GM12878 (cell line): ENCODE data around the gene SMTNL2.

Experiments used
- CHD4 ChIP-seq: fragments of 200-600 bp; sonication (generic); IDR thresholded peaks from 2 replicates; pipeline ENCODE4 v1.6.1; 2016; ENCODE audit warnings: mild to moderate bottlenecking
- CTCF ChIP-seq, 3 experiments: IDR thresholded peaks in 2 of 3; conservative IDR thresholded peaks in 1 of 3; 2 replicates each; pipeline ENCODE4 v1.5.1; 2011; ENCODE audit warnings: low read depth in 3 of 3, low read length in 3 of 3, mild to moderate bottlenecking in 3 of 3, control low read depth in 2 of 3, moderate library complexity in 2 of 3, inconsistent platforms in 1 of 3, mixed read lengths in 1 of 3; ENCODE audit not compliant: control insufficient read depth in 2 of 3, insufficient read depth in 1 of 3; ENCODE audit errors: extremely low read depth in 1 of 3
- EP300 ChIP-seq, 2 experiments: fragments of 150-350 bp in 1 of 2; IDR thresholded peaks; 2 replicates each; pipeline ENCODE4 v1.6.1; 2011 to 2012; ENCODE audit warnings: low read depth in 2 of 2, low read length in 2 of 2, borderline replicate concordance in 1 of 2, improper control_type of control experiment in 1 of 2, inconsistent platforms in 1 of 2; ENCODE audit not compliant: control insufficient read depth in 1 of 2
- MEF2A ChIP-seq: IDR thresholded peaks from 2 replicates; pipeline ENCODE4 v1.6.1; 2011; ENCODE audit warnings: low read depth, mild to moderate bottlenecking, low read length, moderate library complexity; ENCODE audit not compliant: insufficient read depth
- PAX5 ChIP-seq: IDR thresholded peaks from 2 replicates; pipeline ENCODE4 v1.6.1; 2011; ENCODE audit warnings: low read depth, low read length, borderline replicate concordance
- SIN3A ChIP-seq: IDR thresholded peaks from 2 replicates; pipeline ENCODE4 v1.6.1; 2012; ENCODE audit warnings: low read depth, low read length, improper control_type of control experiment
- SIX5 ChIP-seq: IDR thresholded peaks from 2 replicates; pipeline ENCODE4 v1.6.1; 2011; ENCODE audit warnings: mild to moderate bottlenecking, low read depth, low read length, moderate library complexity; ENCODE audit not compliant: severe bottlenecking
- SMAD1 ChIP-seq: fragments of 450-650 bp; IDR thresholded peaks from 2 replicates; pipeline ENCODE4 v1.6.1; 2018; ENCODE audit warnings: mild to moderate bottlenecking, low read depth; ENCODE audit not compliant: partially characterized antibody
- SP1 ChIP-seq: IDR thresholded peaks from one replicate; pipeline ENCODE4 v1.6.1; 2011; ENCODE audit warnings: low read depth, low read length
- STAT3 ChIP-seq: IDR thresholded peaks from 2 replicates; pipeline ENCODE4 v1.6.1; 2011; ENCODE audit warnings: low read depth, low read length, improper control_type of control experiment
- ZNF274 ChIP-seq: IDR thresholded peaks from one replicate; pipeline ENCODE4 v1.8.0; 2011; ENCODE audit not compliant: insufficient read length, insufficient read depth
- ZSCAN29 ChIP-seq: fragments of 450-650 bp; IDR thresholded peaks from 2 replicates; pipeline ENCODE4 v1.6.1; 2017; ENCODE audit warnings: mild to moderate bottlenecking, moderate library complexity
- TF ChIP-seq, protein P1 (sequence below): IDR thresholded peaks from 2 replicates; pipeline ENCODE4 v1.6.1; 2011; ENCODE audit warnings: low read depth, low read length, improper control_type of control experiment, borderline replicate concordance
- TF ChIP-seq, protein P2 (sequence below): fragments of 450-650 bp; IDR thresholded peaks from 2 replicates; pipeline ENCODE4 v1.6.1; 2017; ENCODE audit warnings: mild to moderate bottlenecking

GRCh38 chr17:4560837-4561256 lies 23.5 kb upstream of the SMTNL2 start:
- TF ChIP-seq, protein P1, sequence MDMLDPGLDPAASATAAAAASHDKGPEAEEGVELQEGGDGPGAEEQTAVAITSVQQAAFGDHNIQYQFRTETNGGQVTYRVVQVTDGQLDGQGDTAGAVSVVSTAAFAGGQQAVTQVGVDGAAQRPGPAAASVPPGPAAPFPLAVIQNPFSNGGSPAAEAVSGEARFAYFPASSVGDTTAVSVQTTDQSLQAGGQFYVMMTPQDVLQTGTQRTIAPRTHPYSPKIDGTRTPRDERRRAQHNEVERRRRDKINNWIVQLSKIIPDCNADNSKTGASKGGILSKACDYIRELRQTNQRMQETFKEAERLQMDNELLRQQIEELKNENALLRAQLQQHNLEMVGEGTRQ: no peak
- no peak for TF ChIP-seq SP1
- TF ChIP-seq EP300 (IDR thresholded peaks at IDR 0.05; ENCODE audit: borderline replicate concordance in 1 of 2, control insufficient read depth in 1 of 2, low read depth in 2 of 2, low read length in 2 of 2): no peak
- TF ChIP-seq CHD4: no peak
- TF ChIP-seq STAT3: no peak
- TF ChIP-seq CTCF (IDR thresholded peaks at IDR 0.05 in 2 of 3, conservative IDR thresholded peaks at IDR 0.05 in 1 of 3; ENCODE audit: control insufficient read depth in 2 of 3, extremely low read depth in 1 of 3, insufficient read depth in 1 of 3, low read depth in 3 of 3, low read length in 3 of 3): no peak
- TF ChIP-seq ZNF274: no peak
- no peak for TF ChIP-seq MEF2A
- TF ChIP-seq SIX5: no peak
- TF ChIP-seq ZSCAN29: no peak
- TF ChIP-seq SIN3A: no peak
- no peak for TF ChIP-seq PAX5
- TF ChIP-seq, protein P2, sequence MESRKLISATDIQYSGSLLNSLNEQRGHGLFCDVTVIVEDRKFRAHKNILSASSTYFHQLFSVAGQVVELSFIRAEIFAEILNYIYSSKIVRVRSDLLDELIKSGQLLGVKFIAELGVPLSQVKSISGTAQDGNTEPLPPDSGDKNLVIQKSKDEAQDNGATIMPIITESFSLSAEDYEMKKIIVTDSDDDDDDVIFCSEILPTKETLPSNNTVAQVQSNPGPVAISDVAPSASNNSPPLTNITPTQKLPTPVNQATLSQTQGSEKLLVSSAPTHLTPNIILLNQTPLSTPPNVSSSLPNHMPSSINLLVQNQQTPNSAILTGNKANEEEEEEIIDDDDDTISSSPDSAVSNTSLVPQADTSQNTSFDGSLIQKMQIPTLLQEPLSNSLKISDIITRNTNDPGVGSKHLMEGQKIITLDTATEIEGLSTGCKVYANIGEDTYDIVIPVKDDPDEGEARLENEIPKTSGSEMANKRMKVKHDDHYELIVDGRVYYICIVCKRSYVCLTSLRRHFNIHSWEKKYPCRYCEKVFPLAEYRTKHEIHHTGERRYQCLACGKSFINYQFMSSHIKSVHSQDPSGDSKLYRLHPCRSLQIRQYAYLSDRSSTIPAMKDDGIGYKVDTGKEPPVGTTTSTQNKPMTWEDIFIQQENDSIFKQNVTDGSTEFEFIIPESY: no peak
- TF ChIP-seq SMAD1: no peak
